A549 (cell line): Measurements from ENCODE around the gene ERN2. TPM values are rescaled to one million over a fixed set of nuclear protein-coding genes. Genes with fewer than 3 reads are reported as not detected.
"Not testable (repeated sequence)": the region's sequence is repeated elsewhere in the genome, so short reads cannot be mapped to it uniquely, and the experiment has no call there.

Source experiments
- ATAC-seq, 2 experiments: fragments of 200-7000 bp in 1 of 2; fragments of >200 bp in 1 of 2; cut with Nextera tagmentation in 1 of 2; cut with Tn5 transposase in 1 of 2; 3 replicates each; pipeline versions ENCODE4 v1.8.0 to v1.9.1; 2018 to 2020; ENCODE audit warnings: mild to moderate bottlenecking in 1 of 2, moderate library complexity in 1 of 2
- CTCF ChIA-PET: fragments of 300-600 bp; sonication (Branson Sonifier 250); formaldehyde crosslinking; extraction: SDS; loops from one replicate; lab custom pipeline; 2021; ENCODE audit warnings: antibody characterized with exemption, inconsistent platforms; lab: Yijun Ruan, JAX
- POLR2A ChIA-PET: fragments of 350-600 bp; formaldehyde crosslinking; extraction: SDS; loops from one replicate; lab custom pipeline; 2021; ENCODE audit warnings: antibody characterized with exemption, inconsistent platforms; lab: Yijun Ruan, JAX
- DNase-seq, 2 experiments: peaks; one replicate each; pipeline versions ENCODE4 v3.0.0 to v3.0.0-alpha.2; 2011 to 2016; ENCODE audit warnings: low read depth in 1 of 2, low spot score in 1 of 2
- FAIRE-seq: peaks from 2 replicates; lab custom pipeline; 2011; peaks lifted over from hg19 to GRCh38; lab: Jason Lieb, UNC
- H3K27ac ChIP-seq, 2 experiments: fragments of >200 bp; sonication (Bioruptor Twin); formaldehyde crosslinking; 3 replicates each; pipeline ENCODE4 v1.5.1; 2016 to 2017
- H3K4me1 ChIP-seq: fragments of >200 bp; sonication (Bioruptor Twin); formaldehyde crosslinking; 3 replicates; pipeline ENCODE4 v1.6.1; 2016
- H3K4me2 ChIP-seq: fragments of >200 bp; sonication (Bioruptor Twin); formaldehyde crosslinking; 3 replicates; pipeline ENCODE4 v1.6.1; 2016
- H3K4me3 ChIP-seq: fragments of >200 bp; sonication (Bioruptor Twin); formaldehyde crosslinking; 3 replicates; pipeline ENCODE4 v1.5.1; 2016
- H3K9me3 ChIP-seq: fragments of >200 bp; sonication (Bioruptor Twin); formaldehyde crosslinking; 3 replicates; pipeline ENCODE4 v1.6.1; 2016
- CEBPB ChIP-seq, 2 experiments: fragments of >200 bp in 1 of 2; sonication (Bioruptor Twin) in 1 of 2; formaldehyde crosslinking in 1 of 2; IDR thresholded peaks; 2 replicates each; pipeline ENCODE4 v1.6.1; 2012 to 2016
- HEYL ChIP-seq: fragments of 250-450 bp; sonication (Bioruptor Pico); IDR thresholded peaks from 2 replicates; pipeline ENCODE4 v1.8.0; 2021; ENCODE audit warnings: mild to moderate bottlenecking, moderate library complexity
- MAX ChIP-seq: IDR thresholded peaks from 2 replicates; pipeline ENCODE4 v1.6.1; 2012
- NPAS2 ChIP-seq: fragments of 250-450 bp; sonication (Bioruptor Pico); IDR thresholded peaks from 2 replicates; pipeline ENCODE4 v1.8.0; 2022; ENCODE audit warnings: mild to moderate bottlenecking, moderate library complexity, borderline replicate concordance
- PHF8 ChIP-seq: fragments of 200-600 bp; sonication (generic); IDR thresholded peaks from 2 replicates; pipeline ENCODE4 v1.6.1; 2016; ENCODE audit warnings: low read depth, mild to moderate bottlenecking, antibody characterized with exemption, moderate library complexity, borderline replicate concordance
- RAD21 ChIP-seq, 2 experiments: fragments of >200 bp in 1 of 2; sonication (Bioruptor Twin) in 1 of 2; formaldehyde crosslinking in 1 of 2; IDR thresholded peaks in 1 of 2; conservative IDR thresholded peaks in 1 of 2; 2 replicates in 1 of 2; 3 replicates in 1 of 2; pipeline ENCODE4 v1.6.1; 2012 to 2018; ENCODE audit warnings: inconsistent platforms in 1 of 2
- REST ChIP-seq: fragments of 200-600 bp; sonication (generic); IDR thresholded peaks from 2 replicates; pipeline ENCODE4 v1.6.1; 2016; ENCODE audit warnings: antibody characterized with exemption, mild to moderate bottlenecking, moderate library complexity
- USF2 ChIP-seq: fragments of 450-650 bp; IDR thresholded peaks from 2 replicates; pipeline ENCODE4 v1.6.1; 2014; ENCODE audit warnings: antibody characterized with exemption
- ZFP36 ChIP-seq: fragments of 450-650 bp; IDR thresholded peaks from 2 replicates; pipeline ENCODE4 v1.6.1; 2014; ENCODE audit warnings: borderline replicate concordance; ENCODE audit not compliant: partially characterized antibody
- WGBS: methylation state at CpG from one replicate; pipeline ENCODE4 v1.1.6; 2017; ENCODE audit errors: missing lambda C conversion rate; 5-methylcytosine and 5-hydroxymethylcytosine counted together
- polyA plus RNA-seq, 4 experiments: library from polyadenylated mRNA; depleted of rRNA in 3 of 4; stranded (reverse); fragments of >200 nt; fragmentation: RNase III in 1 of 4; extraction: RNeasy Plus Mini Kit Qiagen cat#74134 plus additional on column Dnase treatment in 1 of 4; gene quantifications; 2 replicates in 3 of 4; 3 replicates in 1 of 4; pipeline ENCODE4 v1.2.3, GENCODE V29; 2011 to 2017

The ERN2 gene
- polyA plus RNA-seq, 2 of the 4 experiments (the other 2 are of a cell fraction) = not detected

- ChIA-PET POLR2A (no interaction called here), CTCF (interaction anchor here (0.6 to 1.6 kb wide), 5 partner anchors 9 to 123 kb away, joined by 3 to 6 read pairs (median 3); no protein-coding TSS in a partner anchor)
- FAIRE-seq (no peak), ATAC-seq (no peak), DNase-seq (no peak)
- Histone ChIP-seq H3K4me1 (no peaks in the 10 kb centered on the region), H3K4me3 (no peak overlapping the region), H3K4me2 (no peak overlapping the region), H3K27ac (no peak overlapping the region), H3K9me3 (no peaks in the 10 kb centered on the region)
- 27% methylated on average over 8 of the region's 8 CpGs for WGBS
- TF ChIP-seq CEBPB (IDR thresholded peaks at IDR 0.05) = peak; percentile 32 to 50; a peak in 2 of 4 replicates
- no peak for TF ChIP-seq PHF8
Observed at GRCh38 chr16:23724096-23724784, 11.2 kb upstream of the ERN2 start.

GRCh38 chr16:23722613-23723240, 9.7 kb upstream of the ERN2 start:
- FAIRE-seq, POLR2A ChIA-PET, H3K4me3 ChIP-seq, ATAC-seq, H3K27ac ChIP-seq, H3K4me1 ChIP-seq, H3K9me3 ChIP-seq, DNase-seq, H3K4me2 ChIP-seq: not testable (repeated sequence)
- CTCF ChIA-PET = interaction anchor here (1.1 to 1.6 kb wide), 2 partner anchors 11 to 78 kb away, joined by 3 to 6 read pairs; no protein-coding TSS in a partner anchor
- 37% methylated on average over 9 of the region's 9 CpGs for WGBS

- ChIA-PET CTCF (no interaction called here), POLR2A (no interaction called here)
- FAIRE-seq (no peak), ATAC-seq (no peak), DNase-seq (no peak)
- Histone ChIP-seq H3K4me2 (no peak overlapping the region), H3K9me3 (no peaks in the 10 kb centered on the region), H3K4me3 (no peak overlapping the region), H3K27ac (no peak overlapping the region), H3K4me1 (no peaks in the 10 kb centered on the region)
- 47% methylated on average over 5 of the region's 5 CpGs for WGBS
- TF ChIP-seq NPAS2 (CRISPR knock-in tag) (no peak), USF2 (no peak), MAX (no peak), ZFP36 (no peak)
Observed at GRCh38 chr16:23716484-23716883, 3.5 kb upstream of the ERN2 start.

GRCh38 chr16:23711785-23712184, 1.2 kb downstream of the ERN2 start:
- POLR2A ChIA-PET = no interaction called here

More at GRCh38 chr16:23711785-23712184, 1.2 kb downstream of the ERN2 start:
- FAIRE-seq = no peak
- no peaks in the 10 kb centered on the region for H3K4me1 ChIP-seq
- WGBS = 9% methylated on average over 4 of the region's 4 CpGs
- TF ChIP-seq RAD21 (conservative IDR thresholded peaks at IDR 0.05 in 1 of 2, IDR thresholded peaks at IDR 0.05 in 1 of 2) (no peak), REST (no peak), MAX (no peak), ZFP36 (no peak), HEYL (CRISPR knock-in tag) (no peak)
- TF ChIP-seq, all 56 proteins: peak for 0
- Histone ChIP-seq H3K4me2 (no peak overlapping the region), H3K4me3 (no peak overlapping the region), H3K9me3 (peaks cover 16% of the 10 kb centered on the region; the same call in 2 of the 3 replicates), H3K27ac (no peak overlapping the region)
- DNase-seq = no peak
- no peak for ATAC-seq
- CTCF ChIA-PET = interaction anchor here (2.5 to 2.8 kb wide), 2 partner anchors 11 to 16 kb away, joined by 7 to 10 read pairs; no protein-coding TSS in a partner anchor
